GM19238 (cell line): ENCODE measurements around the gene LSAMP.

Experiments
- DNase-seq: peaks from one replicate; pipeline ENCODE4 v3.0.0; 2011; ENCODE audit warnings: low spot score; ENCODE audit not compliant: insufficient read length

LSAMP gene

GRCh38 chr3:116432795-116433194 is 12.5 kb downstream of the LSAMP start:
- DNase-seq = no peak

- no peak for DNase-seq
Measured at GRCh38 chr3:116429479-116430269, 15.6 kb downstream of the LSAMP start.

- DNase-seq = no peak
Measured at GRCh38 chr3:116426036-116426435, 19.3 kb downstream of the LSAMP start.

GRCh38 chr3:116425126-116425525 is 20.2 kb downstream of the LSAMP start:
- no peak for DNase-seq

- no peak for DNase-seq
Measured at GRCh38 chr3:116423945-116424344, 21.3 kb downstream of the LSAMP start.

- DNase-seq = no peak
Measured at GRCh38 chr3:116423374-116423773, 21.9 kb downstream of the LSAMP start.

GRCh38 chr3:116417151-116417550 is 28.1 kb downstream of the LSAMP start:
- no peak for DNase-seq

GRCh38 chr3:116413319-116413718 is 32.0 kb downstream of the LSAMP start:
- no peak for DNase-seq

GRCh38 chr3:116408473-116408872 is 36.8 kb downstream of the LSAMP start:
- no peak for DNase-seq

- DNase-seq = no peak
Measured at GRCh38 chr3:116405231-116405630, 40.1 kb downstream of the LSAMP start.

GRCh38 chr3:116399701-116400226 is 45.5 kb downstream of the LSAMP start:
- no peak for DNase-seq

GRCh38 chr3:116394365-116394764 is 50.9 kb downstream of the LSAMP start:
- no peak for DNase-seq

GRCh38 chr3:116393199-116393598 is 52.1 kb downstream of the LSAMP start:
- DNase-seq = no peak

- no peak for DNase-seq
Measured at GRCh38 chr3:116392291-116392690, 53.0 kb downstream of the LSAMP start.

GRCh38 chr3:116391296-116392201 is 53.7 kb downstream of the LSAMP start:
- no peak for DNase-seq

GRCh38 chr3:116390318-116390717 is 55.0 kb downstream of the LSAMP start:
- DNase-seq = no peak

- DNase-seq = no peak
Measured at GRCh38 chr3:116388867-116389385, 56.4 kb downstream of the LSAMP start.

- DNase-seq = no peak
Measured at GRCh38 chr3:116386168-116386567, 59.1 kb downstream of the LSAMP start.

- no peak for DNase-seq
Measured at GRCh38 chr3:116384717-116385116, 60.6 kb downstream of the LSAMP start.

GRCh38 chr3:116378077-116378476 is 67.2 kb downstream of the LSAMP start:
- DNase-seq = no peak

GRCh38 chr3:116374901-116375300 is 70.4 kb downstream of the LSAMP start:
- no peak for DNase-seq
